ENCODE results near the gene MIS18BP1. TPM values are rescaled to one million over a fixed set of nuclear protein-coding genes. Genes with fewer than 3 reads are reported as not detected.

MIS18BP1 gene
- total and polyA plus RNA-seq, 9 of the 15 experiments (the other 6 are each of a cell fraction or from before 2014, with no cell fraction given) = 5.0 to 29.1 (median 19.1) TPM

GRCh38 chr14:45253070-45253753, at the start of gene MIS18BP1 (continued):
- no peak for TF ChIP-seq RERE (CRISPR knock-in tag; IDR thresholded peaks at IDR 0.05; ENCODE audit: borderline replicate concordance)
- TF ChIP-seq FOXJ2 (tag; IDR thresholded peaks at IDR 0.05) = no peak
- TF ChIP-seq YBX1 (IDR thresholded peaks at IDR 0.05) = no peak
- peak; percentile 35; the same call in 1 of the 2 replicates for TF ChIP-seq EHMT2 (IDR thresholded peaks at IDR 0.05)
- no peak for TF ChIP-seq ZZZ3 (IDR thresholded peaks at IDR 0.05)
- peak; percentile 49; the same call in 1 of the 2 replicates for TF ChIP-seq BHLHE40 (IDR thresholded peaks at IDR 0.05; ENCODE audit: low read length)
- peak; percentile 100 for TF ChIP-seq CHAMP1 (IDR thresholded peaks at IDR 0.05)
- no peak for TF ChIP-seq BACH1 (tag; IDR thresholded peaks at IDR 0.05)
- peak; percentile 62 for TF ChIP-seq CBX5 (IDR thresholded peaks at IDR 0.05; ENCODE audit: borderline replicate concordance, low read depth)
- no peak for TF ChIP-seq POLR2AphosphoS2 (IDR thresholded peaks at IDR 0.05; ENCODE audit: low read length)
- no peak for TF ChIP-seq ILF3 (IDR thresholded peaks at IDR 0.05; ENCODE audit: borderline replicate concordance)
- TF ChIP-seq L3MBTL2 (IDR thresholded peaks at IDR 0.05) = peak; percentile 86
- TF ChIP-seq SREBF2 (CRISPR knock-in tag; IDR thresholded peaks at IDR 0.05) = no peak
- TF ChIP-seq ZNF449 (CRISPR knock-in tag; IDR thresholded peaks at IDR 0.05) = no peak
- no peak for TF ChIP-seq OTX1 (CRISPR knock-in tag; IDR thresholded peaks at IDR 0.05)
- TF ChIP-seq RNF219 (CRISPR knock-in tag; IDR thresholded peaks at IDR 0.05) = no peak
- TF ChIP-seq TAL1 (IDR thresholded peaks at IDR 0.05) = no peak

All from K562 (cell line).